Measurements from ENCODE around the gene SH3GLB1.

Gene SH3GLB1

DNA sequence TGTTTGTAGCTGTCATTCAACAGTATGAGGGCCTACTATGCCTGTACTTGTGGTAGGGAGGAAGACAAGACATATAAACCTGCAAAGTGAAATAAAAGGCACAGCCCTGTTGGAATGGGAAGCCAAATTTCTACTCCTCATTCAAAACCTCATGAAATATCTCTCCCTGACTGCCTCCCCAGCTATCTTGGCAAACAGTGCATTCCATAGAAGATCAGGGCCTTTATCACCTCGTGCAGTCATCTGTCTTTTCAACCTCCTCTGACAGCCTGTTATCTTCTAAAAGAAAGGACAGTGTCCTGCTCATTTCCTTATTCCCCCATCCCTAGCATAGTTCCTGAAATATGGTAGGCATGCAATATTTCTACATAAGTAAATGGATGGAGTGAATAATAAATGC, 71.0 kb downstream of the SH3GLB1 start:
- no peak overlapping the region for H3K4me3 ChIP-seq (replicated peaks; ENCODE audit: insufficient read depth, low read length)
- H3K27me3 ChIP-seq (ENCODE audit: insufficient read depth, poor library complexity, severe bottlenecking) = no peaks in the 10 kb centered on the region
- TF ChIP-seq GABPA (IDR thresholded peaks at IDR 0.05; ENCODE audit: low read depth) = no peak
- TF ChIP-seq, protein P1, sequence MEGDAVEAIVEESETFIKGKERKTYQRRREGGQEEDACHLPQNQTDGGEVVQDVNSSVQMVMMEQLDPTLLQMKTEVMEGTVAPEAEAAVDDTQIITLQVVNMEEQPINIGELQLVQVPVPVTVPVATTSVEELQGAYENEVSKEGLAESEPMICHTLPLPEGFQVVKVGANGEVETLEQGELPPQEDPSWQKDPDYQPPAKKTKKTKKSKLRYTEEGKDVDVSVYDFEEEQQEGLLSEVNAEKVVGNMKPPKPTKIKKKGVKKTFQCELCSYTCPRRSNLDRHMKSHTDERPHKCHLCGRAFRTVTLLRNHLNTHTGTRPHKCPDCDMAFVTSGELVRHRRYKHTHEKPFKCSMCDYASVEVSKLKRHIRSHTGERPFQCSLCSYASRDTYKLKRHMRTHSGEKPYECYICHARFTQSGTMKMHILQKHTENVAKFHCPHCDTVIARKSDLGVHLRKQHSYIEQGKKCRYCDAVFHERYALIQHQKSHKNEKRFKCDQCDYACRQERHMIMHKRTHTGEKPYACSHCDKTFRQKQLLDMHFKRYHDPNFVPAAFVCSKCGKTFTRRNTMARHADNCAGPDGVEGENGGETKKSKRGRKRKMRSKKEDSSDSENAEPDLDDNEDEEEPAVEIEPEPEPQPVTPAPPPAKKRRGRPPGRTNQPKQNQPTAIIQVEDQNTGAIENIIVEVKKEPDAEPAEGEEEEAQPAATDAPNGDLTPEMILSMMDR (IDR thresholded peaks at IDR 0.05; ENCODE audit: insufficient read depth, low read length) = no peak
- TF ChIP-seq, protein P2, sequence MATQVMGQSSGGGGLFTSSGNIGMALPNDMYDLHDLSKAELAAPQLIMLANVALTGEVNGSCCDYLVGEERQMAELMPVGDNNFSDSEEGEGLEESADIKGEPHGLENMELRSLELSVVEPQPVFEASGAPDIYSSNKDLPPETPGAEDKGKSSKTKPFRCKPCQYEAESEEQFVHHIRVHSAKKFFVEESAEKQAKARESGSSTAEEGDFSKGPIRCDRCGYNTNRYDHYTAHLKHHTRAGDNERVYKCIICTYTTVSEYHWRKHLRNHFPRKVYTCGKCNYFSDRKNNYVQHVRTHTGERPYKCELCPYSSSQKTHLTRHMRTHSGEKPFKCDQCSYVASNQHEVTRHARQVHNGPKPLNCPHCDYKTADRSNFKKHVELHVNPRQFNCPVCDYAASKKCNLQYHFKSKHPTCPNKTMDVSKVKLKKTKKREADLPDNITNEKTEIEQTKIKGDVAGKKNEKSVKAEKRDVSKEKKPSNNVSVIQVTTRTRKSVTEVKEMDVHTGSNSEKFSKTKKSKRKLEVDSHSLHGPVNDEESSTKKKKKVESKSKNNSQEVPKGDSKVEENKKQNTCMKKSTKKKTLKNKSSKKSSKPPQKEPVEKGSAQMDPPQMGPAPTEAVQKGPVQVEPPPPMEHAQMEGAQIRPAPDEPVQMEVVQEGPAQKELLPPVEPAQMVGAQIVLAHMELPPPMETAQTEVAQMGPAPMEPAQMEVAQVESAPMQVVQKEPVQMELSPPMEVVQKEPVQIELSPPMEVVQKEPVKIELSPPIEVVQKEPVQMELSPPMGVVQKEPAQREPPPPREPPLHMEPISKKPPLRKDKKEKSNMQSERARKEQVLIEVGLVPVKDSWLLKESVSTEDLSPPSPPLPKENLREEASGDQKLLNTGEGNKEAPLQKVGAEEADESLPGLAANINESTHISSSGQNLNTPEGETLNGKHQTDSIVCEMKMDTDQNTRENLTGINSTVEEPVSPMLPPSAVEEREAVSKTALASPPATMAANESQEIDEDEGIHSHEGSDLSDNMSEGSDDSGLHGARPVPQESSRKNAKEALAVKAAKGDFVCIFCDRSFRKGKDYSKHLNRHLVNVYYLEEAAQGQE (IDR thresholded peaks at IDR 0.05; ENCODE audit: insufficient replicate concordance, low read depth) = no peak
- no peak for TF ChIP-seq SPI1 (IDR thresholded peaks at IDR 0.05; ENCODE audit: borderline replicate concordance, low read depth)
- TF ChIP-seq POLR2AphosphoS5 (IDR thresholded peaks at IDR 0.05; ENCODE audit: low read depth) = no peak
- DNase-seq (ENCODE audit: low read depth in 1 of 2, low spot score in 1 of 2) = no peak
- H3K27ac ChIP-seq (replicated peaks) = peak overlapping the region; percentile 66

DNA sequence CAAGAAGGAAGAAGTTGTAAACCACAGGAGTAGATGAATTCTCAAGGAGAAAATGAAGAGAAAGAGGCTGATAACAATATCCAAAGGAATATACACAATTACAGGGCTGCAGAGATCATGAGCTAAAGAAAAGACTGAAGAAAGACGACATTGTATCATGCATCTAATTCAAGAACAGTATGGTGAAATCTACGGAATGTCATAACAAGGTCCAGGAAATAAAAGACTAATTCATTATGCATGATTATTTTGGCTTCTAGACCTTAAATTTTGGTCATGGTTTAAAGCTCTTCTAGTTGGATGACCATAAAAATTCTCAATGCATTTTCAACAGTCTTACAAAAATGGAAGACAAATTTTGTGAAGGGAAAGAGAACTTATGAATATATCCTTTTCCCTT, 71.7 kb downstream of the SH3GLB1 start:
- Histone ChIP-seq H3K4me3 (replicated peaks; ENCODE audit: insufficient read depth, low read length) (no peak overlapping the region), H3K27ac (replicated peaks) (no peak overlapping the region), H3K27me3 (ENCODE audit: insufficient read depth, poor library complexity, severe bottlenecking) (no peaks in the 10 kb centered on the region)
- no peak for DNase-seq (ENCODE audit: low read depth in 1 of 2, low spot score in 1 of 2)
- TF ChIP-seq GABPA (IDR thresholded peaks at IDR 0.05; ENCODE audit: low read depth) (no peak), SPI1 (IDR thresholded peaks at IDR 0.05; ENCODE audit: borderline replicate concordance, low read depth) (no peak), POLR2AphosphoS5 (IDR thresholded peaks at IDR 0.05; ENCODE audit: low read depth) (no peak)
- TF ChIP-seq, protein P1 (IDR thresholded peaks at IDR 0.05; ENCODE audit: insufficient read depth, low read length) = no peak
- TF ChIP-seq, protein P2 (IDR thresholded peaks at IDR 0.05; ENCODE audit: insufficient replicate concordance, low read depth) = no peak

DNA sequence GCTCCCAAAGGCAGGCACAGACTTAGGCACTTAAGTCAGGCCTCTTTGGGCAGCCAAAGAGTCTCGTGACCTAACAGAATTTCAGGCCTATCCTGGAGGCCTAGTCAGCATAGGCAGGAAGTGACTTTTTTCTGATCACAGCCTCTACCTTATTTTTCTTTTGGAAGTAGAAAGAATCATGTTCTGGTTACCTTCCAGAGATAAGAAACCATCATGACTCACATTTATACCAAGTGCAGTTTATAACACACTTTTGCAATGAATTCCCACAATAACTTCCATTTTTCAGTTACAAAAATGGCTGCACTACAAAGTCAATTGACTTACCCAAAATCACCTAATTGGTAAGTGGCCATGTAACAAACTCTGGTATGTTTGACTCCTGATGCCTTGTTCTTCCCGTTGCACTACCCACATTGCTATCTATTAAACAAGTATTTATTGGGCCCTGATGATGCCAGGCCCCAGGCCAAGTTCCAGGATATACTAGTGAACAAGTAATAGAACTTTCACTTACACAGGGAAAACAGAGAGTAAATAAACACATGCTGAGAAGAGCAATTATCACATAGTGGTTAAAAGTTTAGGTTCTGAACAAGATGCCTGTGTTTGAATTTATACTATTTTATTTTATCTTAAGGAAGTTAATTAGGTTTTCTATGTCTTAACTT, 74.3 kb downstream of the SH3GLB1 start:
- no peak overlapping the region for H3K27ac ChIP-seq (replicated peaks)
- no peaks in the 10 kb centered on the region for H3K27me3 ChIP-seq (ENCODE audit: insufficient read depth, poor library complexity, severe bottlenecking)
- TF ChIP-seq, protein P1 (IDR thresholded peaks at IDR 0.05; ENCODE audit: insufficient read depth, low read length) = no peak
- TF ChIP-seq GABPA (IDR thresholded peaks at IDR 0.05; ENCODE audit: low read depth) = no peak
- TF ChIP-seq, protein P2 (IDR thresholded peaks at IDR 0.05; ENCODE audit: insufficient replicate concordance, low read depth) = no peak
- TF ChIP-seq SPI1 (IDR thresholded peaks at IDR 0.05; ENCODE audit: borderline replicate concordance, low read depth) = no peak
- TF ChIP-seq POLR2AphosphoS5 (IDR thresholded peaks at IDR 0.05; ENCODE audit: low read depth) = no peak
- no peak overlapping the region for H3K4me3 ChIP-seq (replicated peaks; ENCODE audit: insufficient read depth, low read length)
- no peak for DNase-seq (ENCODE audit: low read depth in 1 of 2, low spot score in 1 of 2)

Measured in HL-60 (cell line).